Subcutaneous abdominal adipose tissue (tissue), 5 donors: ENCODE data around the gene IL1RAP.

Experiments used
- H3K27ac ChIP-seq: one replicate; pipeline ENCODE4 v1.7.0; 2013; ENCODE audit warnings: low read depth, mild to moderate bottlenecking, inconsistent platforms, low read length, moderate library complexity
- H3K27me3 ChIP-seq, 5 donors: one replicate each; pipeline ENCODE4 v1.7.0; 2013; ENCODE audit warnings: low read length in 5 of 5, inconsistent platforms in 1 of 5; ENCODE audit not compliant: control insufficient read depth in 5 of 5, insufficient read depth in 4 of 5
- H3K36me3 ChIP-seq, 5 donors: one replicate each; pipeline ENCODE4 v1.7.0; 2013; ENCODE audit warnings: low read length in 5 of 5; ENCODE audit not compliant: control insufficient read depth in 5 of 5, insufficient read depth in 5 of 5
- H3K4me1 ChIP-seq, 5 donors: one replicate each; pipeline ENCODE4 v1.7.0; 2013; ENCODE audit warnings: low read length in 5 of 5, mild to moderate bottlenecking in 3 of 5, moderate library complexity in 1 of 5; ENCODE audit not compliant: control insufficient read depth in 5 of 5, insufficient read depth in 5 of 5
- H3K4me3 ChIP-seq, 5 donors: one replicate each; pipeline ENCODE4 v1.7.0; 2013; ENCODE audit warnings: low read length in 5 of 5, low read depth in 1 of 5
- H3K9ac ChIP-seq, 5 donors: one replicate each; pipeline ENCODE4 v1.7.0; 2013; ENCODE audit warnings: low read length in 5 of 5, mild to moderate bottlenecking in 4 of 5, moderate library complexity in 3 of 5
- H3K9me3 ChIP-seq, 5 donors: one replicate each; pipeline ENCODE4 v1.7.0; 2013; ENCODE audit warnings: low read length in 5 of 5; ENCODE audit not compliant: control insufficient read depth in 5 of 5
- donor health status: healthy.
- donor health status: healthy.
- donor health status: healthy.
- donor health status: healthy.
- donor health status: healthy.

The IL1RAP gene

DNA sequence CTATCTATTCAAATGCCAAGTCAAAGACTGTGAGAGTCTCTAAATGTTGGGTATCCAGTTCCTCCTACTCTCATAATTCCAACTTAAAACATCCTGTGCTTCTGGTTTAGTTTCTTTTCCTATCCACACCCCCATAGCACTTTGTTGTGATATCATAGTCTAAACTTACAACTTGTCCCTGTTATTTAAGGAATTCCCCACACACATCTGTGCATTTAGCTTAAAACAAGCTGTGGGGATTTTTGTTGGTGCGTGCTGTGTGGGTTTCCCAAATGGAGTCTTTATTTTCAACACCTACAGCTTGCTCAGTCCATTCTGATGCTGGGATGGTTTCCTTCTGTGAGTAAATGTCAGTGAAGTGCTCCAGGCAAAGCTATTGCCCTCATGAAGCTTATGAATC is 181.3 kb downstream of the IL1RAP start:
- H3K36me3 ChIP-seq: no peaks in the 10 kb centered on the region
- no peaks in the 10 kb centered on the region for H3K9me3 ChIP-seq
- no peaks in the 10 kb centered on the region for H3K27me3 ChIP-seq
- no peak overlapping the region for H3K27ac ChIP-seq
- H3K9ac ChIP-seq: no peak overlapping the region
- H3K4me1 ChIP-seq: peaks cover 0 to 2% (median 0%) of the 10 kb centered on the region in 5 donors
- H3K4me3 ChIP-seq: no peak overlapping the region

GRCh38 chr3:190695994-190696393 is 182.1 kb downstream of the IL1RAP start:
- Histone ChIP-seq H3K4me3 (no peak overlapping the region), H3K27me3 (no peaks in the 10 kb centered on the region), H3K9ac (no peak overlapping the region), H3K4me1 (peaks cover 0 to 2% (median 0%) of the 10 kb centered on the region in 5 donors), H3K9me3 (no peaks in the 10 kb centered on the region), H3K36me3 (no peaks in the 10 kb centered on the region), H3K27ac (no peak overlapping the region)

DNA sequence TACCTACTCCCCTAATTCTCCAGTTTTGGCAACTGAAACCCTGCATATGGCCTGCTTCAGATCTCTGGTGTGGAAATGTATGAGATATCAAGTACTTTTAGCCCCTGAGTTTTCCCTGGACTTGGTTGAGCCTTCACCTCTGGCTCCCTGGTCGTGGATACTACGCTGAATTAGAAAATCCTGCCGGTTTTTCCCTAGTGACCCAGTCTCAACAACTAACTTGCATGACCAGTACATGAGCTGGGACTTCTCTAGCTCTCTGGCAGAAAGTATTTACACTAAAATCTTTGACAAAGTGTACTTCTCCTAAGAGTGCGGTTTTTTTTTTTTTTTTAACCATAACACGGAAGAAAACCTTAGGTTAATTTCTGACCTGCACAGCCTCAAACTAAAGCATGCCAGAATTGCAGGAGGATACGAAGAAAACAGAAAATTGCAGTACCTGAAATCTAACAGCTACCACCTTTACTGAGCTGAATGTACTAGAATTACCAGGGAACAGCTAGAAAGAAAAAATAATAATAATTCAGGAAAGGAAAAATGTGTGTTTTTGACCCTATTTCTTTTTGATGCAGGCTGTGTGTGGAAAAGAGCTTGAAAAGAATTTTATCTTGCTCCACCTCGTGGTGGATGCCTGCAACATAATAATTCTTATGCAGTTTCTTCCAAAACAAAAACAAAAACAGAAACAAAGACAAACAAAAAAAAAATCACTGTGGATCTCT is 183.1 kb downstream of the IL1RAP start:
- Histone ChIP-seq H3K36me3 (no peaks in the 10 kb centered on the region), H3K4me1 (peaks cover 0 to 3% (median 0%) of the 10 kb centered on the region in 5 donors), H3K9ac (no peak overlapping the region), H3K27ac (no peak overlapping the region), H3K27me3 (no peaks in the 10 kb centered on the region), H3K9me3 (no peaks in the 10 kb centered on the region), H3K4me3 (no peak overlapping the region)

DNA sequence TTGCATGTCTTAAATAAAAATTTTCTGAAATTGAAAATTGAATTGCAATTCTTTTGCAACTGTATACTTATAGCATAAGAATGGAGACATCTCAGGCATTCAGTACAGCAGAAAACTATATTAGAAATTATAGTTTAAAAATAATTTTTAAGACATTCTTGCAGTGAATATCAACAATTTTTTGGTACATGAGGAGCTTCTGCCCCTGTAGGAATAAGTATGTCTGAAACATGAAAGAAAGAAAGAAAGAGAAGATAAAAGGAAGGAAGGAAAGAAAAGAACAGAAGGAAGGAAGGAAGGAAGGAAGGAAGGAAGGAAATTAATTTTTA is 183.6 kb downstream of the IL1RAP start:
- H3K27me3 ChIP-seq: no peaks in the 10 kb centered on the region
- H3K36me3 ChIP-seq: no peaks in the 10 kb centered on the region
- no peak overlapping the region for H3K4me3 ChIP-seq
- no peak overlapping the region for H3K27ac ChIP-seq
- no peaks in the 10 kb centered on the region for H3K9me3 ChIP-seq
- H3K4me1 ChIP-seq: peaks cover 0 to 3% (median 0%) of the 10 kb centered on the region in 5 donors
- no peak overlapping the region for H3K9ac ChIP-seq

- H3K4me3 ChIP-seq: no peak overlapping the region
- H3K36me3 ChIP-seq: no peaks in the 10 kb centered on the region
- no peaks in the 10 kb centered on the region for H3K9me3 ChIP-seq
- no peak overlapping the region for H3K27ac ChIP-seq
- no peaks in the 10 kb centered on the region for H3K27me3 ChIP-seq
- no peak overlapping the region for H3K9ac ChIP-seq
- H3K4me1 ChIP-seq: peaks cover 0 to 3% (median 0%) of the 10 kb centered on the region in 5 donors
Observed at GRCh38 chr3:190697901-190698300, 184.0 kb downstream of the IL1RAP start.

DNA sequence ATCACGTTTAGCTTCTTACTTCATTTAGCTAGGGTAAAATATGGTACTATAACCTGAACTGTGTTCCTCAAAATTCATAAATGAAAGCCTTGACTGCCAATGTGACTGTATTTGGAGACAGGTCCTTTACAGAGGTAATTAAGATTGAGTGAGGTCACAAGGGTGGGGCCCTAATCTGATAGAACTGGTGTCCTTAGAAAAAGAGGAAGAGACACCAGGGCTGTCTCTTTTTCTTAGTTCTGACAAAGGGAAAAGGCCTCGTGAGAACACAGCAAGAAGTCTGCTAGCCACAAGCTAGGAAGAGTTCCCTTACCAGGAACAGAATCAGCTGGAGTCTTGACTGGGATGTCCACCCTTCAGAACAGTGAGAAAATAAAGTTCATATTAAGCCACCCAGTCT is 185.9 kb downstream of the IL1RAP start:
- Histone ChIP-seq H3K9me3 (no peaks in the 10 kb centered on the region), H3K4me1 (peaks cover 0 to 3% (median 0%) of the 10 kb centered on the region in 5 donors)

DNA sequence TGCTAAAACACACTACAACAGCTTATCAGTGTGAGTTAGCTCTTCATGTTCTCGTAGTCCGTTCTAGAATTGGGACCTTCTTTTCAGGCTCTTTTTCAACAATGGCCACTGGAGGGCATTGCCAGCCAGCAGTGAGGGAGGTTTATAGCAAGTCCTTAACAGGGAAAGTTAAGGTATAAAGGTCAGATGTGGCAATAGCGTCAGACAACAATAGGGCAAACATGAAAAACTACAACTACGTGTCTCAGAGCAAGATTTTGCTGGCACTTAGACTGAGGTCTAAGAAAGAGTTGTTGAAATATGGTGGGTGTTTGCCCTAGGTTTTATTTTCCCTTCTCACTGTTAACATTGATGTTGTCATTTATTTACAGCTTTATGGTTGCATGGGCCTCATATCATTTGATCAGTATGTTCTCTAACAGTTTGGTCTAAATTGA is 187.2 kb downstream of the IL1RAP start:
- H3K36me3 ChIP-seq: no peaks in the 10 kb centered on the region
- H3K27me3 ChIP-seq: no peaks in the 10 kb centered on the region
- H3K4me1 ChIP-seq: peaks cover 0 to 3% (median 0%) of the 10 kb centered on the region in 5 donors
- no peak overlapping the region for H3K9ac ChIP-seq
- no peak overlapping the region for H3K4me3 ChIP-seq
- no peak overlapping the region for H3K27ac ChIP-seq
- no peaks in the 10 kb centered on the region for H3K9me3 ChIP-seq

More for the DNA sequence above, 185.9 kb downstream of the IL1RAP start:
- H3K27ac ChIP-seq: no peak overlapping the region
- H3K36me3 ChIP-seq: no peaks in the 10 kb centered on the region
- H3K9ac ChIP-seq: no peak overlapping the region
- H3K4me3 ChIP-seq: no peak overlapping the region
- no peaks in the 10 kb centered on the region for H3K27me3 ChIP-seq

DNA sequence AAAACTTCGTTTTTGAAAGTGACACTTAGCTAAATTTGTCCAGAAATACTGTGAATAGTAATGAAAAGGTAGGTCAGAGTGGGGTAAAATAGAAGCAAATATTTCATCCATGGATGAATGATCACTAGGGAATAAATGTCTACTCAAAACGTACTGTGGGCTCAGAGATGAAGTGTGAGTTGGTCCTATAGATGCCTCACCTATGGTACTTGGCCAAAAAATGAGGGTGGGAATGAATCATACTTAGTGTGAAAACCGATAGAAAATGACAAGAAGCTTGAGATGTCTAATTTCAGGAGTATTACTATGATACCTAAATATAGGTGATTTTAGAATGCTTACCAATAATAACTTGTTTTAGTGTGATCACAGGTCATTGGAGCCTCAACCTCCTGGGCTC is 192.7 kb downstream of the IL1RAP start:
- Histone ChIP-seq H3K36me3 (no peaks in the 10 kb centered on the region), H3K9ac (no peak overlapping the region), H3K27ac (no peak overlapping the region), H3K9me3 (no peaks in the 10 kb centered on the region), H3K27me3 (no peaks in the 10 kb centered on the region), H3K4me3 (no peak overlapping the region), H3K4me1 (no peaks in the 10 kb centered on the region)
